KMS-11 (cell line): ENCODE results near the gene PRDX6.

ENCODE experiments used
- H2AFZ ChIP-seq: fragments of 200-600 bp; sonication (generic); 2 replicates; pipeline ENCODE4 v1.6.1; 2016; ENCODE audit warnings: antibody characterized with exemption, mixed run types, low read depth
- H3K27ac ChIP-seq: fragments of 200-600 bp; sonication (generic); 2 replicates; pipeline ENCODE4 v1.6.1; 2016; ENCODE audit warnings: mild to moderate bottlenecking, mixed run types
- H3K27me3 ChIP-seq: fragments of 200-600 bp; sonication (generic); 2 replicates; pipeline ENCODE4 v1.6.1; 2017; ENCODE audit warnings: mild to moderate bottlenecking, low read depth, mixed run types, moderate library complexity; ENCODE audit not compliant: insufficient read depth
- H3K36me3 ChIP-seq: fragments of 200-600 bp; sonication (generic); 2 replicates; pipeline ENCODE4 v1.6.1; 2017; ENCODE audit warnings: mild to moderate bottlenecking, mixed run types; ENCODE audit not compliant: insufficient read depth
- H3K4me1 ChIP-seq: fragments of 200-600 bp; sonication (generic); 2 replicates; pipeline ENCODE4 v1.6.1; 2016; ENCODE audit warnings: mild to moderate bottlenecking, low read depth, mixed run types; ENCODE audit not compliant: poor library complexity, severe bottlenecking
- H3K4me2 ChIP-seq: fragments of 200-600 bp; sonication (generic); 2 replicates; pipeline ENCODE4 v1.7.0; 2016; ENCODE audit warnings: mild to moderate bottlenecking, mixed run types
- H3K4me3 ChIP-seq: fragments of 200-600 bp; sonication (generic); IDR thresholded peaks from 2 replicates; pipeline ENCODE4 v1.6.1; 2017; ENCODE audit warnings: low read depth, low read length, mixed read lengths; ENCODE audit not compliant: insufficient read depth
- H3K79me2 ChIP-seq: fragments of 200-600 bp; sonication (generic); 2 replicates; pipeline ENCODE4 v1.6.1; 2016; ENCODE audit warnings: low read depth, mixed run types; ENCODE audit not compliant: insufficient read depth
- H3K9ac ChIP-seq: fragments of 200-600 bp; sonication (generic); 2 replicates; pipeline ENCODE4 v1.6.1; 2016; ENCODE audit warnings: mild to moderate bottlenecking, mixed run types
- H4K20me1 ChIP-seq: fragments of 200-600 bp; sonication (generic); 2 replicates; pipeline ENCODE4 v1.6.1; 2016; ENCODE audit warnings: mild to moderate bottlenecking, mixed run types; ENCODE audit not compliant: insufficient read depth
- TF ChIP-seq, protein P1 (sequence below): fragments of 200-600 bp; sonication (generic); conservative IDR thresholded peaks from 2 replicates; pipeline ENCODE4 v1.6.1; 2017; ENCODE audit warnings: low read depth, mild to moderate bottlenecking, antibody characterized with exemption, low read length, moderate library complexity, mixed read lengths

The PRDX6 gene

GRCh38 chr1:173536223-173536622 lies 59.1 kb downstream of the PRDX6 start:
- Histone ChIP-seq H4K20me1 (no peaks in the 10 kb centered on the region), H3K79me2 (no peaks in the 10 kb centered on the region)

More at GRCh38 chr1:173536223-173536622, 59.1 kb downstream of the PRDX6 start:
- no peak overlapping the region for H3K4me3 ChIP-seq
- H3K36me3 ChIP-seq = no peaks in the 10 kb centered on the region
- no peak overlapping the region for H3K9ac ChIP-seq
- H3K4me2 ChIP-seq = no peak overlapping the region
- H2AFZ ChIP-seq = no peak overlapping the region
- H3K27ac ChIP-seq = no peak overlapping the region
- H3K27me3 ChIP-seq = no peaks in the 10 kb centered on the region
- TF ChIP-seq, protein P1, sequence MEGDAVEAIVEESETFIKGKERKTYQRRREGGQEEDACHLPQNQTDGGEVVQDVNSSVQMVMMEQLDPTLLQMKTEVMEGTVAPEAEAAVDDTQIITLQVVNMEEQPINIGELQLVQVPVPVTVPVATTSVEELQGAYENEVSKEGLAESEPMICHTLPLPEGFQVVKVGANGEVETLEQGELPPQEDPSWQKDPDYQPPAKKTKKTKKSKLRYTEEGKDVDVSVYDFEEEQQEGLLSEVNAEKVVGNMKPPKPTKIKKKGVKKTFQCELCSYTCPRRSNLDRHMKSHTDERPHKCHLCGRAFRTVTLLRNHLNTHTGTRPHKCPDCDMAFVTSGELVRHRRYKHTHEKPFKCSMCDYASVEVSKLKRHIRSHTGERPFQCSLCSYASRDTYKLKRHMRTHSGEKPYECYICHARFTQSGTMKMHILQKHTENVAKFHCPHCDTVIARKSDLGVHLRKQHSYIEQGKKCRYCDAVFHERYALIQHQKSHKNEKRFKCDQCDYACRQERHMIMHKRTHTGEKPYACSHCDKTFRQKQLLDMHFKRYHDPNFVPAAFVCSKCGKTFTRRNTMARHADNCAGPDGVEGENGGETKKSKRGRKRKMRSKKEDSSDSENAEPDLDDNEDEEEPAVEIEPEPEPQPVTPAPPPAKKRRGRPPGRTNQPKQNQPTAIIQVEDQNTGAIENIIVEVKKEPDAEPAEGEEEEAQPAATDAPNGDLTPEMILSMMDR = no peak
- H3K4me1 ChIP-seq = peaks cover 8% of the 10 kb centered on the region
